Measurements from ENCODE around the gene APLP1.

APLP1 gene

GRCh38 chr19:35860818-35861639, 7.3 kb upstream of the APLP1 start:
- no peak for TF ChIP-seq CTCF (conservative IDR thresholded peaks at IDR 0.05; ENCODE audit: control insufficient read depth, insufficient read depth, low read depth, low read length)

GRCh38 chr19:35861640-35862160, 6.7 kb upstream of the APLP1 start:
- TF ChIP-seq CTCF (conservative IDR thresholded peaks at IDR 0.05; ENCODE audit: control insufficient read depth, insufficient read depth, low read depth, low read length), result no peak

More at GRCh38 chr19:35860818-35861639, 7.3 kb upstream of the APLP1 start:
- no peak for DNase-seq (ENCODE audit: low read depth)
- no peak overlapping the region for H3K4me3 ChIP-seq (ENCODE audit: control insufficient read depth, low read depth, low read length)

GRCh38 chr19:35862528-35862927, 5.8 kb upstream of the APLP1 start:
- H3K4me3 ChIP-seq (ENCODE audit: control insufficient read depth, low read depth, low read length), result no peak overlapping the region
- no peak for DNase-seq (ENCODE audit: low read depth)
- TF ChIP-seq CTCF (conservative IDR thresholded peaks at IDR 0.05; ENCODE audit: control insufficient read depth, insufficient read depth, low read depth, low read length), result no peak

More at GRCh38 chr19:35861640-35862160, 6.7 kb upstream of the APLP1 start:
- H3K4me3 ChIP-seq (ENCODE audit: control insufficient read depth, low read depth, low read length), result no peak overlapping the region
- DNase-seq (ENCODE audit: low read depth), result no peak

- H3K4me3 ChIP-seq (ENCODE audit: control insufficient read depth, low read depth, low read length), result no peak overlapping the region
- no peak for DNase-seq (ENCODE audit: low read depth)
- TF ChIP-seq CTCF (conservative IDR thresholded peaks at IDR 0.05; ENCODE audit: control insufficient read depth, insufficient read depth, low read depth, low read length), result no peak
These were observed 5.4 kb upstream of the APLP1 start for GRCh38 chr19:35863018-35863417.

GRCh38 chr19:35868823-35869326, 501 bp downstream of the APLP1 start:
- no peak overlapping the region for H3K4me3 ChIP-seq (ENCODE audit: control insufficient read depth, low read depth, low read length)
- no peak for DNase-seq (ENCODE audit: low read depth)
- TF ChIP-seq CTCF (conservative IDR thresholded peaks at IDR 0.05; ENCODE audit: control insufficient read depth, insufficient read depth, low read depth, low read length), result no peak

- no peak for TF ChIP-seq CTCF (conservative IDR thresholded peaks at IDR 0.05; ENCODE audit: control insufficient read depth, insufficient read depth, low read depth, low read length)
- peak overlapping the region; percentile 10 for H3K4me3 ChIP-seq (ENCODE audit: control insufficient read depth, low read depth, low read length)
- DNase-seq (ENCODE audit: low read depth), result peak; percentile 54
These were observed 1.2 kb downstream of the APLP1 start for GRCh38 chr19:35869327-35870123.

- peak overlapping the region; percentile 10 for H3K4me3 ChIP-seq (ENCODE audit: control insufficient read depth, low read depth, low read length)
- DNase-seq (ENCODE audit: low read depth), result peak; percentile 12
These were observed 1.9 kb downstream of the APLP1 start for GRCh38 chr19:35870124-35870736.

Measured in fibroblast of mammary gland (primary cell).